Measurements from ENCODE around the gene PCLO.
A peak's percentile ranks its signal among the peaks of the same experiment; 100 is the strongest.

Gene PCLO

DNA sequence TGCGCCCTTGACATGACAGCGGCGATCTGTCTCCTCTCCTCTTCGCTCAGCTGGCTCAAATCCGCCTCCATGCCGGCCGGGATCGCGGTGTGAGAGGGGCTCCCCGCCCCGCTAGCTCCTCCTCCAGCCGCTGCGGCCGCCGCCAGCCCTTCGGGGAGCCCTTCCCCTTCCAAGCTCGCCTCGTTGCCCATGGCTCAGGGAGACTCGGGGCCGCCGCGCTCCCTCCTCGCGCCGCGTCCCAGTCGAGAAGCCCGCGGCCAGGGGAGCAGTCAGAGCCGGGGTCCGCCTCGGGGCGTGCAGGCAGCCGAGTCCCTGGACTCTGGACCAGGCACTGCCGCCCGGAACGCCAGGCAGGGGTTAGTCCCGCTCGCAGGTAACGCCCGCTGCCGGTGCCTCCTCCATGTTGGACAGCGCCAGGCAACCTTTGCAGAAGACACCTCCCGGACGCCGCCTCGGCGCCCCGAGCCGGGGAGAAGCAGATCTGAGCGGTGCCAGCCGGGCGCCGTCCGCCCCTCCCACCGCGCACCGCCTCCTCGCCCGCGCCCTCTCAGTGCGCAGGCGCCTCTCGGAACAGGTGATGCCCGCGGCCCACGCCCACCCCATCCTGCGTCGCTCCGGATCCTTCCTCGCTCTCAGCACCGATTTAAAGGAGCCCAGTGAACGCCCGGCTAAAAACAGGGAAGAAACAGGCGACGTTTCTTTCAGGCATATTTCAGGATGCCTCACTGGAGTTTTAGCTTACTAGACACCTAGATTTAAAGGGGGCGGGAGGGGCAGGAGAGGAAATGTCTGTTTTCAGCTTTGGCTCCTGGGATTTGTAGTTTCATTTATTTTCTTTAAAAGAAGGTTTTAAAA is at the start of gene PCLO:
TSS of gene PCLO (minus strand) at position 483 of the 855 bp plus-strand sequence. CDS start at position 191, 292 bp downstream.
- peak; percentile 79 for FAIRE-seq

- FAIRE-seq = no peak
These were observed 49.0 kb upstream of the PCLO start for GRCh38 chr7:83211685-83212084.

DNA sequence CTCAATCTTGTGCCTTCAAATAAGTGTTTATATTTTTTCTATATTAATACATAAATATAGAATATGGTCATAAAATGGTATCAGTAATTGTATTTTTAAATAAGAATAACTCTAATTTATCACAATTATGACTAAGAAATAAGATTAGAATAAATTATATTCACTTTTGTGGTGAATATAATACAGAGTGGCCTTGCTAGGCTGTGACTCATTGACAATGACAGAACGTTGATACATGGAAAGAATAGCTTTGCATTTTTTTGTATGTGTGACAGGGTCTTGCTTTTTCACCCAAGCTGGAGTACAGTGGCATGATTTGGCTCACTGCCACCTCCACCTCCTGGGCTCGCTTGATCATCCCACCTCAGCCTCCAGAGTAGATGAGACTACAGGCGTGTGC is 47.8 kb upstream of the PCLO start:
- no peak for FAIRE-seq

DNA sequence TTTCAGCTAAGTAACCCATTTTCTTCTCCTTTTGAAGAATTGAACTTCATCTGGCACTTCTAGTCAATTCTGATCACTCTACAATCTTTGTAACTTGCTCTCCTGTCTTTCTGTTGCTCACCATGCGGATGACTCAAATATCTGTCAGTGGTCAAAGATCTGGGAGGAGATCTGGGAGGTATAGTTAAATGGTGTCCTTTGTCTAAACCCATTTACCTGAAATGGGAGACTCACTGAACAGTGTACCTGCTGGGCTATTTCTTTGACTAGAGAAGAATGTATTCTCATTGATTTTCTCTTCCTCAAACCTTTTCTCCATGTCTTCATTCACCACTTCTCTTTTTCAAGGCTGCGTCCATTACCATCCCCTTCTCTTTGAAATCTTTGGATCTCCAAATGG is 42.0 kb upstream of the PCLO start:
- no peak for FAIRE-seq

- no peak for FAIRE-seq
These were observed 38.7 kb upstream of the PCLO start for GRCh38 chr7:83201355-83201754.

DNA sequence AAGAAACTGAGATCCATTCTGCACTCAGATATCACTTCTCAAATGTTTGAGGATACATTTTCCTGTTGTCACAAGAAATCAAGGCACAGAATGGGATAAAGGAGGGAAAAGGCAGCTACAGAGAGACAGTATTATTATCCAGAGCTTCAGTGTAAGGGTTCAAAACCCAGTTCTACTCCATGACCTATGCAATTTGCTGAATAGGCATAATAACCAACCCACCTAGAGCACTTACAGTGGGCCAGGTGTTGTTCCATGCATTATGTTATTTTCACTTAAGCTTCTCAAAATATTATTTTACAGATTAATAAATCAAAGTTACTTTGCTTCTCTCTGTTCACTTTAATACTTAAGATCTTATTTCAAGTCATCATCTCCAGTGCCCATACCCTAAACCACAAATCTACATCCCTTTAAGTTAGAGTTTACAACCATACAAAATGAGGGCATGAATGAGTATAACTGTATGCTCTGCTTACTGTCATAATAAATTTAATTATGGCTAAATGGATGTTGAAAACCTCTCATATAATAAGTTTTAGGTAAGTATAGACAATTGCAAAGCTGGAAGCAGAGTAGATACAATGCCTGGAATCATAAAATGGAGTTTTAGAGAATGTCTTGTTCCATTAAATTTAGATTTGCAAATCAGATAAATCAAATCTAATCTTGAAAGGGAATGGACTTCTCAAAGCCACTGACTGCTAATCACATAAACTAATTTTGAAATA is 28.1 kb upstream of the PCLO start:
- FAIRE-seq = no peak

DNA sequence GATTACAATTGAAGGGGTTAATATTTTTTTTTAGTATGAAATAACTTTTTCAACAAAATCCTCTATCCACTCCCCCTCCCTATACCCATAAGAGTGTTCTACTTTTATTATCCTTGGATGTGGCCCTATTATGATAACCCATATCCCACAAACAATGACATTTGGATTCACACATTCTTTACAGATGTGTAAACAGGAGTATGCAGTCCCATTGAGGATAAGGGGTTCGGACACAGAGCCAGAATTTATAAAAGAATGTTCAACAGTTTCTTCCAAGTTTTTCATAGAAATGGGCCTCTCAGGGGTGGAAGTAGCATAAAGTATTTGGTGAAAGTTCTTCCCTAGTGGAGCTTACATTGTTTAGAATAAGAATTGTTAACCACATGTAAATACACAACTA is 16.1 kb upstream of the PCLO start:
- no peak for FAIRE-seq

DNA sequence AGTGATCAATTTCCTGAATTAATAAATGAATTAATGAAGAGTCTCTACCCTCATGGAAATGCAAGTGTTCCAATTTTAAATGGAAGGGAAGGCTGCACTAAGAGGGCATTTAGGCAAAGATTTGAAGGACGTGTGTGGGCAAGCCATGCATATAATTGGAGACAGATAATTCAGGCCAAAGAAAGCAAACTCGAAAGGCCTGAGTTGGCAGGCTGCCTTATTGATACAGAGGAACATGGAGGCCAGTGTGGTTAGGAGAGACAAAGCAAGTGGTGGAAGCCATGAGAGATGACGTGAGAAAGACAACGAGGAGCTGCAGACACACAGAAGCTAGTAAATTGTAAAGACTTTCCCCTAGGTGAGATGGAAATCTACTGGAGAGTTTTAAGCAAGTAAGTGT is 15.4 kb upstream of the PCLO start:
- no peak for FAIRE-seq

DNA sequence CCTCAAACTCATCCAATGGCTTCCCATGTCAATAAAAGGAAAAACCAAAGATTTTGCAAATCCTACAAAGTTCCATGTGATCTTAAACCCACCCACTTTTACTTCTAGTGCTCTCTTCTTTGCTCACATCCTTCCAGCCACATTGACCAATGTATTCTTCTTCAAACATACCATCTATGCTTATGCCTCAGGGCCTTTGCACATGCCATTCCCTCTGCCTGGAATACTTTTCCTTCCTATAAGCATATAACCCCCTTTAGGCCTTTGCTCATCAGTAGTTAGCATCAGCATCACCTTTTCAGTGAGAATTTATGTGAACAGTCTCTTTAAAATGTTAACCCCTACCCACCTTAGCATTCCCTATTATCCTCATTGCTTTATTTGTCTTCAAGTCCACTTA is 11.0 kb upstream of the PCLO start:
- no peak for FAIRE-seq

DNA sequence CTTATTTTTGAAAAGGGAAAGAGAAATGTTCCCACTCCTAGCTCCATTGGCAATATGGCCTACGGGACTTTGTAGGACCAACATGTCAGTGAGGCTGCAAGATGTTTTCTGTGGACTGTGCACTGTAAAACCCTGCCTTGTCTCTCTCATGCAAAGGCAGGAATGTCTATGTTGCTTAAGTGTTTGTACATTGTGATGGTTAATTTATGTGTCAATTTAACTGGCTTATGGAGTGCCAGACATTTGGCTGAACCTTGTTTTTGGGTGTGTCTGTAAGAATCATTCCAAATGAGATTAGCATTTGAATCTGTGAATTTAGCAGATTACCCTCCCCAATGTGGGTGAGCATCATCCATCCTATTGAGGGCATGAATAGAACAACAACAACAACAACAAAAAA is 4.1 kb upstream of the PCLO start:
- FAIRE-seq = no peak

GRCh38 chr7:83161899-83162401 is 734 bp downstream of the PCLO start:
- no peak for FAIRE-seq

- FAIRE-seq = no peak
These were observed 1.5 kb downstream of the PCLO start for GRCh38 chr7:83161186-83161585.

DNA sequence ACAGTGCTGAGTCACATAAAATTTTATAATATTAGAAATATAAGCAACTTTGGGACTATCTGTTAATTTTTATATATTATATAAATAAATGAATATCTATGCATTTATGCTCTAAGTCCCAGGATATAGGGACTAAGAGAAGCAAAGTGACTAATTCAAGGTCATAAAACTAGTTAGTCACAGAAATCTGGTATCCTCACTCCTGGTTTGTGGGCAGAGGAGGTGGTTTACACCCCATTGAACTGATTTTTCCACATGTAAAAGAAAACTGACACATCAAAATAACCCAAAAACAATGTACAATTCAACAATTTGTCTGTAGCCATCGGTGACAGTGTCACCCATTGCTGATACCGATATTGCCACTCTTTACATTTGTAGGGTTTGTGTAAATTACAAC is 3.0 kb downstream of the PCLO start:
- no peak for FAIRE-seq

DNA sequence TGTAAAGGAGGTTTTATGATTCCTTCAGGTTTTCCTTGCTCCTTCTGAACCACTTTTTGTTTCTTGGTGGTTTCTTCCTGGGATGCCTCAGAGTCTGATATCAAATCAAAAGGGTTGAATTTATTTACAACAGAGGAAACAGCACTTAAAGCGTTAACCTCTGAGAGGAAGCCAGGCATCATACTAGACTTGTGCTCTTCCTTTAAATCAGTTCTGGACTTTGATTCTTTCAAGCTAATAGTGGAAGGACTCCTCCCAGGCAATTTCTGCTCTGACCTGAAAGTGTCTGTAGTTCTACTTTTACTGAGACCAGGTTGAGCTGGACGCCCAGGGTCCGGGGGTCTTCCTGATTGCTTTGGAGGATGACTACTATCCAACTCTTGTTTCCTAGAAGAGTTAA is 6.7 kb downstream of the PCLO start:
- no peak for FAIRE-seq

DNA sequence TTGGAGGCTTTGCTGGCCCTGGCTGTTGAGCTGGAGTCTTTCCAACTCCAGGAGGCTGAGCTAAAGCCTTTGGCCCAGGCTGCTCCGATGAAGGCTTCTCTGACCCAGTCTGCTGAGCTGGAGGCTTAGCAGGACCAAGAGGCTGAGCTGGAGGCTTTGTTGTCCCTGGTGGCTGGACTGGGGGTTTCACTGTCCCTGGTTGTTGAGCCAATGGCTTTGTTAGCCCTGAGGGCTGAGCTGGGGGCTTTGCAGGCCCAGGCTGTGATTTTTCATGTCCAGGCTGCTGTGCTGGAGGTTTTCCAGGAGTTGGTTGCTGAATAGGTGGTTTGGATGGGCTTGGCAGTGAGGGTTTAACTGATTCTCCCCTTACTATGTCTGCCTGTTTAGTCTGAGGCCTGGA is 7.3 kb downstream of the PCLO start:
- no peak for FAIRE-seq

DNA sequence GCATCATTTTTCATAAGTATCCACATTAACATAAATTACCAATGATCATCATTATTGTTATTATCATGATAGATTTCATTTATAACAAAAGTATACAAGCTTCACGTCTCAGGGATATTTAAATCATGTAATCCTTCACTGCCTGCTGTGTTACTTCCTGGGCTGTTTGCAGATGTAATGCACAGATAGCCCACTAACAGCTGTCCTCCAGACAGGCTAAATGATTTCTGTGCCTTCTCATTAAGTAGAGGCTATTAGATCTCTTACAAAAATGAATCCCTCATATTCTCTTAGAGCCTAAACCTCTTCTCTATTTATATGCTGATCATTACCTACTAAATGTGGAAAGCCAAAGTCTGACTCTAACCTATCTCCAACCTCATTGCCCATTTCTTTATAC is 9.3 kb downstream of the PCLO start:
- peak; percentile 17 for FAIRE-seq

DNA sequence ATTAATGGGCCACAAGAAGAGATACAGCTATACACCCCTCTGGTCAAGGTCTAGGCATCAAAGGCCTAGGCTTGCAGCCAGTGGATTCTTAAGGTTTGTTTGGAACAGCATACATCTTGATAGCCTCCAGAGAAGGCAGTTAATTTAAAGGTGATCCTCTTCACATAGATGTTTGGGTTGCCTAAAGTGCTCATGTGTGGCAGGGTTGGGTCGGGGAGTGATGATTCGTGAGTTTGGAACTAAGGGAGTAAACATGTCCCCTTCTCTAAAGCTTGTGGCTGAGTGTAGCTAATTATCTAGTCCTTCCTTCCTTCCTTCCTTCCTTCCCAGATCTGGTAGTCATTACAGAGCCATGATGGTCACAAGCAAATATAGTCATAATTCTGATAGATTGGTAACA is 12.4 kb downstream of the PCLO start:
- FAIRE-seq = no peak

DNA sequence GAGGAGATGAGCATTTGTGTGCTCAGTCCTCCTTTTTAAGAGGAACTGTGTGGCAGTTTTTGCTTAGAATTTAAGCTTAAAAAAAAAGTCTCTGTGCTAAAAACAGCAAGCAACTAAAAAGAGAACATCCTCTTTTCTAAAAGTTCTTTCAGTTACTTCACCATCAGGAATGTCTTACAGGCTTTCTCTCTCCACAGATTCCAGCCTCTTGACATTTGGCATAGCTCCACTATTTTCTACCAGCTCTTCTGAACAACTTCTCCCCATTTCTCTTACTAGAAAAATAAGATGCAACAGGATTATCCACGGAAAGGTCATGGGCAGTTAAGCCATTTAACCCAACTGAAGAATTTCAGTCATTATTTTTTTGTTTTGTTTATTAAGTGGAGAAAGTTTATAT is 13.2 kb downstream of the PCLO start:
- FAIRE-seq = peak; percentile 27

DNA sequence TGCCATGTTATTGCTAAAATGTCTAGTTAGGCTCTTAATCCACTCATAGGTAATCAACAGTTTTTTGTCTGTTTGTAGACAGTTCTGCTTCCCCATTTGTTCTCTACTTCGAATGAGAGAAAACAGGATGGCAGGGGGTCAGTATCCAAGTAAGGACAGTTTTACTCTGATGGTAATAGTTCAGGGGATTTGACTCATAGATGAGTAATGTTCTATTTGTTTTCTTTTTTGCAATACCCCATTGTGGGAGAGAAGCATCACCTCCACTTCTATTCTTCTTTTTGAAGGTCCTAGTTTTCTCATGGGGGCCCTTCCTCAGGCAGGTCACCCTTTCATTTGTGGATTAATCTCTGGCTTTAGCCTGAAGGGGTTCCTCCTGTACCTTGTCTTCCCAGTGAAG is 13.9 kb downstream of the PCLO start:
- no peak for FAIRE-seq

GRCh38 chr7:83143107-83143506 is 19.6 kb downstream of the PCLO start:
- FAIRE-seq = no peak

DNA sequence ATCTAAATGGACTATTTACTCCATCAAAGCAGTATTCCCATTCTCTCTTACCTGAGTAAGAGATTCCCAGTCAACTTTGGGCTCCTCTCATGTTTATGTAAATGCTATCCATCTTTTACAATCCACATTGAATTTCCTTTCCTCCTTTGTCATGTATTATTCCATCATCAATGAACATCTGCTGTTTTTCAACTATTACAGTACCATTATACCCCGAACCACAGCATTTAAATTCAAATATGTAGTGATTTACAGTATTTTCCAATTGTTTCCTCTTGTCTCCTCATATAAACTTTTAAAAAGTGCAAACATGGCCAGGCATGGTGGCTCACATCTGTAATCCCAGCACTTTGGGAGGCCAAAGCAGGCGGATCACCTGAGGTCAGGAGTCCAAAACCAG is 20.3 kb downstream of the PCLO start:
- no peak for FAIRE-seq

- FAIRE-seq = no peak
These were observed 20.8 kb downstream of the PCLO start for GRCh38 chr7:83141927-83142326.

- peak; percentile 73 for FAIRE-seq
These were observed 31.8 kb downstream of the PCLO start for GRCh38 chr7:83130623-83131545.
